IMR-90 (cell line): Measurements from ENCODE around the gene MACROD1. TPM values are rescaled to one million over a fixed set of nuclear protein-coding genes. Genes with fewer than 3 reads are reported as not detected.

Experiments used
- ATAC-seq: fragments of 200-7000 bp; cut with Tn5 transposase; 2 replicates; pipeline ENCODE4 v1.9.1; 2020; ENCODE audit warnings: low read depth, mild to moderate bottlenecking, moderate library complexity
- BruUV-seq: library from RNA; stranded (reverse); fragments of 400-500 nt; replicated peaks from 2 replicates; lab custom pipeline; 2021; lab: Mats Ljungman, UMichigan
- CTCF ChIA-PET: fragments of 300-600 bp; formaldehyde crosslinking; extraction: SDS; loops from one replicate; lab custom pipeline; 2021; ENCODE audit warnings: antibody characterized with exemption; lab: Yijun Ruan, JAX
- POLR2A ChIA-PET: fragments of 300-600 bp; sonication (Branson Sonifier 250); formaldehyde crosslinking; loops from one replicate; lab custom pipeline; 2022; ENCODE audit warnings: antibody characterized with exemption; ENCODE audit not compliant: unreplicated experiment; lab: Charles Lee
- DNase-seq: peaks from one replicate; pipeline ENCODE4 v3.0.0; 2013
- H2AFZ ChIP-seq: replicated peaks from 2 replicates; pipeline ENCODE3; 2013; ENCODE audit warnings: low read length, mild to moderate bottlenecking; ENCODE audit not compliant: poor library complexity
- H2AK5ac ChIP-seq: 2 replicates; pipeline ENCODE4 v1.6.1; 2013; ENCODE audit warnings: low read depth, low read length, inconsistent platforms
- H2AK9ac ChIP-seq: replicated peaks from 2 replicates; pipeline ENCODE3; 2013; ENCODE audit warnings: mild to moderate bottlenecking, low read depth, low read length, moderate library complexity; ENCODE audit not compliant: poor library complexity
- H2BK120ac ChIP-seq: 2 replicates; pipeline ENCODE4 v1.6.1; 2013; ENCODE audit warnings: low read depth, low read length, inconsistent platforms
- H2BK15ac ChIP-seq: 3 replicates; pipeline ENCODE4 v1.6.1; 2013; ENCODE audit warnings: low read depth, low read length, inconsistent platforms
- H2BK20ac ChIP-seq: 2 replicates; pipeline ENCODE4 v1.6.1; 2013; ENCODE audit warnings: low read depth, mild to moderate bottlenecking, inconsistent platforms, low read length, moderate library complexity
- H2BK5ac ChIP-seq: 2 replicates; pipeline ENCODE4 v1.6.1; 2013; ENCODE audit warnings: mild to moderate bottlenecking, low read depth, low read length, inconsistent platforms; ENCODE audit not compliant: poor library complexity, severe bottlenecking
- H3K14ac ChIP-seq: replicated peaks from 2 replicates; pipeline ENCODE4 v1.6.1; 2013; ENCODE audit warnings: low read depth, low read length, inconsistent platforms
- H3K18ac ChIP-seq: 2 replicates; pipeline ENCODE4 v1.6.1; 2013; ENCODE audit warnings: low read depth, low read length, control low read depth
- H3K23ac ChIP-seq: 2 replicates; pipeline ENCODE4 v1.6.1; 2013; ENCODE audit warnings: low read depth, low read length, inconsistent platforms
- H3K27ac ChIP-seq: 2 replicates; pipeline ENCODE4 v1.5.1; 2013; ENCODE audit warnings: mild to moderate bottlenecking, control low read depth, low read length; ENCODE audit not compliant: insufficient read depth
- H3K27me3 ChIP-seq: 2 replicates; pipeline ENCODE4 v1.6.1; 2013; ENCODE audit warnings: low read length; ENCODE audit not compliant: control insufficient read depth, insufficient read depth
- H3K36me3 ChIP-seq: 2 replicates; pipeline ENCODE4 v1.6.1; 2013; ENCODE audit warnings: low read length, mixed read lengths; ENCODE audit not compliant: control insufficient read depth, insufficient read depth
- H3K4ac ChIP-seq: 2 replicates; pipeline ENCODE4 v1.6.1; 2013; ENCODE audit warnings: low read depth, low read length, inconsistent platforms
- H3K4me1 ChIP-seq: 2 replicates; pipeline ENCODE4 v1.6.1; 2013; ENCODE audit warnings: low read length, mixed read lengths; ENCODE audit not compliant: control insufficient read depth, insufficient read depth
- H3K4me2 ChIP-seq: 2 replicates; pipeline ENCODE4 v1.6.1; 2013; ENCODE audit warnings: low read depth, mild to moderate bottlenecking, control low read depth, low read length, moderate library complexity
- H3K4me3 ChIP-seq: 2 replicates; pipeline ENCODE4 v1.5.1; 2013; ENCODE audit warnings: low read depth, mild to moderate bottlenecking, control low read depth, low read length, moderate library complexity; ENCODE audit not compliant: insufficient read depth
- H3K56ac ChIP-seq: 2 replicates; pipeline ENCODE4 v1.6.1; 2013; ENCODE audit warnings: low read length, inconsistent platforms; ENCODE audit not compliant: insufficient read depth; ENCODE audit errors: extremely low read depth
- H3K79me1 ChIP-seq, 2 experiments: 2 replicates each; pipeline ENCODE4 v1.6.1; 2013; ENCODE audit warnings: low read length in 2 of 2, inconsistent platforms in 1 of 2, low read depth in 1 of 2
- H3K9ac ChIP-seq: 2 replicates; pipeline ENCODE4 v1.6.1; 2013; ENCODE audit warnings: low read depth, low read length, control low read depth
- H3K9me1 ChIP-seq: 2 replicates; pipeline ENCODE4 v1.6.1; 2013; ENCODE audit warnings: low read length, inconsistent platforms; ENCODE audit not compliant: insufficient read depth
- H3K9me3 ChIP-seq: 2 replicates; pipeline ENCODE4 v1.6.1; 2013; ENCODE audit warnings: low read length; ENCODE audit not compliant: control insufficient read depth, insufficient read depth
- H4K20me1 ChIP-seq: 2 replicates; pipeline ENCODE4 v1.6.1; 2013; ENCODE audit warnings: low read length, inconsistent platforms; ENCODE audit not compliant: insufficient read depth
- H4K5ac ChIP-seq: 2 replicates; pipeline ENCODE4 v1.6.1; 2013; ENCODE audit warnings: mild to moderate bottlenecking, low read depth, low read length, control low read depth
- H4K8ac ChIP-seq, 2 experiments: 2 replicates each; pipeline ENCODE4 v1.6.1; 2013; ENCODE audit warnings: low read depth in 2 of 2, low read length in 2 of 2, control low read depth in 1 of 2, inconsistent platforms in 1 of 2
- H4K91ac ChIP-seq: 2 replicates; pipeline ENCODE4 v1.6.1; 2013; ENCODE audit warnings: low read depth, low read length, inconsistent platforms; ENCODE audit not compliant: insufficient read depth
- BHLHE40 ChIP-seq: fragments of 150-350 bp; IDR thresholded peaks from 2 replicates; pipeline ENCODE4 v1.6.1; 2016; ENCODE audit warnings: mild to moderate bottlenecking, low read depth, low read length
- CEBPB ChIP-seq: IDR thresholded peaks from 2 replicates; pipeline ENCODE4 v1.6.1; 2012; ENCODE audit warnings: low read depth, low read length, improper control_type of control experiment
- CHD1 ChIP-seq: IDR thresholded peaks from 2 replicates; pipeline ENCODE4 v1.6.1; 2012; ENCODE audit warnings: low read depth, low read length, improper control_type of control experiment
- CTCF ChIP-seq: conservative IDR thresholded peaks from 2 replicates; pipeline ENCODE4 v1.5.1; 2012; ENCODE audit warnings: mild to moderate bottlenecking, low read depth, low read length, improper control_type of control experiment
- ELK1 ChIP-seq: fragments of 150-350 bp; IDR thresholded peaks from 2 replicates; pipeline ENCODE4 v1.6.1; 2016; ENCODE audit warnings: low read depth, mild to moderate bottlenecking, low read length, moderate library complexity, borderline replicate concordance
- FOS ChIP-seq: fragments of 150-350 bp; IDR thresholded peaks from 2 replicates; pipeline ENCODE4 v1.6.1; 2016; ENCODE audit warnings: low read depth, low read length
- MAFK ChIP-seq: IDR thresholded peaks from 2 replicates; pipeline ENCODE4 v1.6.1; 2012; ENCODE audit warnings: low read depth, low read length, improper control_type of control experiment
- MAZ ChIP-seq: IDR thresholded peaks from 2 replicates; pipeline ENCODE4 v1.6.1; 2012; ENCODE audit warnings: low read depth, mild to moderate bottlenecking, low read length, improper control_type of control experiment, moderate library complexity, borderline replicate concordance
- MXI1 ChIP-seq: IDR thresholded peaks from 2 replicates; pipeline ENCODE4 v1.6.1; 2012; ENCODE audit warnings: low read depth, mild to moderate bottlenecking, low read length, moderate library complexity, borderline replicate concordance
- NFE2L2 ChIP-seq: fragments of 150-350 bp; IDR thresholded peaks from 2 replicates; pipeline ENCODE4 v1.6.1; 2016; ENCODE audit warnings: low read depth, mild to moderate bottlenecking, low read length
- POLR2A ChIP-seq: IDR thresholded peaks from 2 replicates; pipeline ENCODE4 v1.6.1; 2012; ENCODE audit warnings: mild to moderate bottlenecking, low read depth, low read length
- RAD21 ChIP-seq: IDR thresholded peaks from 2 replicates; pipeline ENCODE4 v1.6.1; 2012; ENCODE audit warnings: low read length, improper control_type of control experiment
- RCOR1 ChIP-seq: IDR thresholded peaks from 2 replicates; pipeline ENCODE4 v1.6.1; 2012; ENCODE audit warnings: mild to moderate bottlenecking, low read length, improper control_type of control experiment; ENCODE audit not compliant: insufficient replicate concordance
- RFX5 ChIP-seq: IDR thresholded peaks from 2 replicates; pipeline ENCODE4 v1.8.0; 2012; ENCODE audit warnings: low read depth, mild to moderate bottlenecking, low read length, moderate library complexity
- SMC3 ChIP-seq: fragments of 150-350 bp; IDR thresholded peaks from 2 replicates; pipeline ENCODE4 v1.6.1; 2016; ENCODE audit warnings: low read depth, mild to moderate bottlenecking, antibody characterized with exemption, low read length, moderate library complexity
- USF2 ChIP-seq: fragments of 150-350 bp; IDR thresholded peaks from 2 replicates; pipeline ENCODE4 v1.6.1; 2017; ENCODE audit warnings: mild to moderate bottlenecking, antibody characterized with exemption, low read length, low read depth
- WGBS, 2 experiments: methylation state at CpG; one replicate each; pipeline versions ENCODE4 v1.1.5 to v1.1.7; 2013; ENCODE audit warnings: missing lambda C conversion rate in 2 of 2; ENCODE audit not compliant: insufficient read length in 1 of 2; ENCODE audit errors: extremely low coverage in 2 of 2; 5-methylcytosine and 5-hydroxymethylcytosine counted together
- dilution Hi-C: fragments of 300-500 bp; cut with HindIII; formaldehyde crosslinking; loops from one replicate; pipeline ENCODE4 v1.14.3; 2018; ENCODE audit warnings: low sequenced_read_pairs; ENCODE audit not compliant: unreplicated experiment
- in situ Hi-C: fragments of 300-500 bp; cut with MboI; formaldehyde crosslinking; loops from 3 replicates; pipeline ENCODE4 v1.14.3; 2019; ENCODE audit warnings: low sequenced_read_pairs, inconsistent platforms, mixed read lengths
- intact Hi-C: fragments of 100-400 bp; cut with micrococcal nuclease; formaldehyde crosslinking; loops from 2 replicates; pipeline ENCODE4 v1.10.0; 2022
- polyA plus RNA-seq, 3 experiments: library from polyadenylated mRNA; depleted of rRNA; stranded (reverse); fragments of >200 nt; gene quantifications; 2 replicates each; pipeline ENCODE4 v1.2.3, GENCODE V29; 2012; ENCODE audit warnings: low replicate concordance in 1 of 3
- total RNA-seq: library from RNA; depleted of rRNA; stranded (reverse); fragments of >200 nt; gene quantifications from 2 replicates; pipeline ENCODE4 v1.2.3, GENCODE V29; 2012

The MACROD1 gene
- total and polyA plus RNA-seq, 2 of the 4 experiments (the other 2 are of a cell fraction) = 2.5 to 9.3 TPM

- peaks cover 3% of the 10 kb centered on the region; the same call in 1 of the 2 replicates for H3K4me1 ChIP-seq
- POLR2A ChIA-PET = no interaction called here
- no peak overlapping the region for H2BK5ac ChIP-seq
- no peaks in the 10 kb centered on the region for H3K36me3 ChIP-seq
- H3K4ac ChIP-seq = no peak overlapping the region
- H3K56ac ChIP-seq = no peak overlapping the region
- DNase-seq = no peak
- no peak overlapping the region for H2BK20ac ChIP-seq
- no peak overlapping the region for H2AK5ac ChIP-seq
- no peak overlapping the region for H3K27ac ChIP-seq
- WGBS, 2 experiments = no CpG with 5 or more reads among the region's 10 CpGs
- H3K4me2 ChIP-seq = no peak overlapping the region
- no peaks in the 10 kb centered on the region; the same call in none of the 2 replicates for H4K20me1 ChIP-seq
- BruUV-seq = no TSS peak
- CTCF ChIA-PET = no interaction called here
- H2AFZ ChIP-seq = no peak overlapping the region
- H2AK9ac ChIP-seq = no peak overlapping the region
- H3K27me3 ChIP-seq = peaks cover 7% of the 10 kb centered on the region; the same call in 1 of the 2 replicates
- no peak overlapping the region for H4K5ac ChIP-seq
- H2BK120ac ChIP-seq = no peak overlapping the region
- no peak overlapping the region for H3K18ac ChIP-seq
- dilution Hi-C loops (no loop called here), in situ Hi-C loops (no loop called here), intact Hi-C loops (no loop called here)
- no peak overlapping the region for H4K91ac ChIP-seq
- no peaks in the 10 kb centered on the region for H3K79me1 ChIP-seq
- TF ChIP-seq CHD1 (no peak), SMC3 (no peak), FOS (no peak), RFX5 (no peak), BHLHE40 (no peak), POLR2A (no peak), CTCF (no peak), ELK1 (no peak), CEBPB (no peak), MXI1 (no peak), MAFK (no peak), NFE2L2 (no peak), RCOR1 (no peak), MAZ (no peak), USF2 (no peak), RAD21 (no peak)
- no peak overlapping the region for H3K9ac ChIP-seq
- no peak overlapping the region for H3K4me3 ChIP-seq
- no peak overlapping the region for H3K23ac ChIP-seq
- no peak overlapping the region for H4K8ac ChIP-seq
- H2BK15ac ChIP-seq = no peak overlapping the region
- H3K14ac ChIP-seq = no peak overlapping the region
- H3K9me3 ChIP-seq = no peaks in the 10 kb centered on the region
- no peak for ATAC-seq
- H3K9me1 ChIP-seq = no peaks in the 10 kb centered on the region
Measured at GRCh38 chr11:64065712-64066111, 100.2 kb downstream of the MACROD1 start.
